Measurements from ENCODE around the gene TRMT2A. TPM values are rescaled to one million over a fixed set of nuclear protein-coding genes. Genes with fewer than 3 reads are reported as not detected.

TRMT2A gene
- total and polyA plus RNA-seq, 2 of the 8 experiments (the other 6 are each of a cell fraction or from before 2014, with no cell fraction given) = 44.9 to 50.3 TPM

DNA sequence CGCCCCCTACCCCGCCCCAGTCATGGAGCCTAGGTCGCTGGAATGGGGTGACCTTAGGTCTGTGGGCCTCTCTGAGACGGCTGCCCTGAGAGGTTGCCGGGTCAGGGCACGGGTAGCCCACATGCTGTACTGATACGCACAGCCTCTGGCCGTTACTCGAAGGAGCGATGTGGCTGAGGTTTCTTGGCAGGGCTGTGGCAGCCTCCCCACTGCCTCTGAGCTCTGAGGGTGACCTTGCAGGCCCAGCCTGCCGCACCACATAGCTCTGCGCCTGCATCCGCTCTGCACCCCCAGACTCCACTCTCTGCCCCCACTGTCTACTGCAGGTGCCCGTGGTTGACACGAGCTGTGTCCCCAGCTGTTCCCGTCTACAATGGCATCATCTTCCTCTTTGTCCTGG is 21.8 kb upstream of the TRMT2A start:
- Histone ChIP-seq H3K4me1 (replicated peaks in 1 of 4; ENCODE audit: control insufficient read depth in 3 of 4, insufficient read depth in 4 of 4, low read length in 3 of 4) (no peaks in the 10 kb centered on the region), H4K8ac (ENCODE audit: extremely low read depth, insufficient read depth, low read length) (no peak overlapping the region), H3K27me3 (replicated peaks in 1 of 4; ENCODE audit: control insufficient read depth in 3 of 4, extremely low read depth in 1 of 4, insufficient read depth in 3 of 4, low read length in 3 of 4) (no peaks in the 10 kb centered on the region), H3K79me2 (ENCODE audit: control insufficient read depth in 1 of 2, insufficient read depth in 2 of 2, low read length in 2 of 2) (peaks cover 0 to 15% of the 10 kb centered on the region in 2 experiments; a peak in 3 of 4 replicates), H3K14ac (ENCODE audit: insufficient read length) (no peak overlapping the region), H3K18ac (ENCODE audit: extremely low read depth, low read length) (no peak overlapping the region), H3K9ac (replicated peaks in 1 of 4; ENCODE audit: extremely low read depth in 1 of 4, low read depth in 3 of 4, low read length in 3 of 4) (no peak overlapping the region), H3K4me2 (ENCODE audit: insufficient read depth in 1 of 2, low read depth in 2 of 2, low read length in 2 of 2) (no peak overlapping the region), H3K36me3 (ENCODE audit: control insufficient read depth in 2 of 4, insufficient read depth in 4 of 4, low read length in 3 of 4) (peaks cover 0 to 6% (median 2%) of the 10 kb centered on the region in 4 experiments; a peak in 1 of 8 replicates), H2AFZ (ENCODE audit: low read length) (no peak overlapping the region), H2BK15ac (ENCODE audit: low read length) (no peak overlapping the region), H2AK5ac (ENCODE audit: low read depth, low read length) (no peak overlapping the region), H3K9me3 (ENCODE audit: insufficient read depth in 2 of 2, low read depth in 1 of 2, low read length in 1 of 2) (no peaks in the 10 kb centered on the region), H3K23ac (ENCODE audit: insufficient read length) (no peak overlapping the region), H3K56ac (replicated peaks; ENCODE audit: insufficient read length, low read depth, low read length) (no peak overlapping the region), H4K20me1 (replicated peaks in 1 of 2; ENCODE audit: control insufficient read depth in 1 of 2, insufficient read depth in 2 of 2, low read length in 2 of 2) (peaks cover 15 to 33% of the 10 kb centered on the region in 2 experiments), H2BK12ac (ENCODE audit: low read depth, low read length) (no peak overlapping the region), H2BK5ac (ENCODE audit: low read depth, low read length) (no peak overlapping the region), H3K79me1 (ENCODE audit: low read depth, low read length) (peaks cover 21% of the 10 kb centered on the region), H3K4ac (replicated peaks; ENCODE audit: insufficient read length, low read depth, low read length) (no peak overlapping the region), H3K4me3 (ENCODE audit: extremely low read depth in 1 of 4, insufficient read depth in 2 of 4, low read depth in 3 of 4, low read length in 4 of 4) (no peak overlapping the region), H2BK20ac (ENCODE audit: low read length) (no peak overlapping the region), H4K91ac (replicated peaks; ENCODE audit: insufficient read length, low read length) (no peak overlapping the region), H3K27ac (ENCODE audit: low read depth, low read length) (no peak overlapping the region), H4K5ac (ENCODE audit: insufficient read length, low read depth, low read length) (no peak overlapping the region), H3K23me2 (ENCODE audit: low read depth, low read length) (no peaks in the 10 kb centered on the region), H2BK120ac (replicated peaks; ENCODE audit: low read depth, low read length) (no peak overlapping the region)
- POLR2A ChIA-PET (ENCODE audit: partially characterized antibody) = interaction anchor here (0.7 to 10.1 kb wide), 3 partner anchors 12 to 53 kb away, joined by 3 to 104 read pairs (median 40); partner anchors contain the start of gene TRMT2A
- CTCF ChIA-PET (ENCODE audit: partially characterized antibody) = interaction anchor here (1.0 to 2.5 kb wide), 5 partner anchors 9 to 177 kb away, joined by 3 to 13 read pairs (median 4); no protein-coding TSS in a partner anchor
- FAIRE-seq = no peak
- DNase-seq (ENCODE audit: low read depth in 1 of 2, low spot score in 2 of 2) = no peak
- 90% methylated on average over 16 of the region's 16 CpGs; no CpG with 5 or more reads in 1 of the 2 experiments for WGBS, 2 experiments (ENCODE audit: extremely low coverage in 1 of 2, insufficient coverage in 1 of 2, insufficient read length in 1 of 2, insufficient replicate concordance in 2 of 2, low coverage in 1 of 2, low lambda C conversion rate in 2 of 2, missing lambda C conversion rate in 1 of 2)
- TF ChIP-seq CTBP2 (IDR thresholded peaks at IDR 0.05; ENCODE audit: borderline replicate concordance, insufficient read depth, insufficient read length, low read length) (no peak), MAFK (IDR thresholded peaks at IDR 0.05; ENCODE audit: low read depth, low read length) (no peak), FOSL1 (IDR thresholded peaks at IDR 0.05; ENCODE audit: insufficient read depth, low read depth, low read length) (no peak)
